ENCODE measurements around the gene NCAM1. TPM values are rescaled to one million over a fixed set of nuclear protein-coding genes. Genes with fewer than 3 reads are reported as not detected.

NCAM1 gene
- total RNA-seq, 1 experiment from 2014 or later = 0.22 TPM

GRCh38 chr11:113314389-113315301 is 353.4 kb downstream of the NCAM1 start, which contains the start of gene TTC12 (continued):
- TF ChIP-seq SIN3A (IDR thresholded peaks at IDR 0.05; ENCODE audit: low read depth) = peak; percentile 61
- TF ChIP-seq, protein P1, sequence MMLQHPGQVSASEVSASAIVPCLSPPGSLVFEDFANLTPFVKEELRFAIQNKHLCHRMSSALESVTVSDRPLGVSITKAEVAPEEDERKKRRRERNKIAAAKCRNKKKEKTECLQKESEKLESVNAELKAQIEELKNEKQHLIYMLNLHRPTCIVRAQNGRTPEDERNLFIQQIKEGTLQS (IDR thresholded peaks at IDR 0.05) = no peak
- no peak for TF ChIP-seq CBX3 (IDR thresholded peaks at IDR 0.05; ENCODE audit: low read depth)
- peak; percentile 43 for TF ChIP-seq TCF7L2 (IDR thresholded peaks at IDR 0.05; ENCODE audit: borderline replicate concordance, extremely low read depth, insufficient read depth, insufficient read length)

- ATAC-seq (no peak), DNase-seq (ENCODE audit: low read depth, low spot score) (no peak)
- Histone ChIP-seq H3K9ac (ENCODE audit: low read length) (no peak overlapping the region; the same call in 1 of the 2 replicates), H3K36me3 (ENCODE audit: control insufficient read depth in 1 of 2, insufficient read depth in 2 of 2, low read length in 2 of 2) (no peaks in the 10 kb centered on the region), H3K9me2 (ENCODE audit: insufficient read depth) (no peaks in the 10 kb centered on the region), H3K9me3 (ENCODE audit: control insufficient read depth in 1 of 2, insufficient read depth in 1 of 2, low read depth in 1 of 2, low read length in 2 of 2) (no peaks in the 10 kb centered on the region), H3K4me2 (ENCODE audit: low read length) (peak overlapping the region; percentile 89), H3K27ac (ENCODE audit: low read depth, low read length) (no peak overlapping the region), H3K27me3 (ENCODE audit: insufficient read depth, low read length) (no peaks in the 10 kb centered on the region), H3K79me2 (ENCODE audit: insufficient read depth, low read length) (no peaks in the 10 kb centered on the region), H3K4me1 (ENCODE audit: control insufficient read depth in 1 of 2, insufficient read depth in 2 of 2, low read length in 2 of 2) (peaks cover 8 to 15% of the 10 kb centered on the region in 2 experiments; a peak in 3 of 4 replicates), H2AFZ (ENCODE audit: low read depth, low read length, poor library complexity, severe bottlenecking) (no peak overlapping the region), H3K4me3 (replicated peaks in 1 of 2; ENCODE audit: low read depth in 1 of 2, low read length in 2 of 2) (peak overlapping the region in 1 of 2 experiments; percentile 82; a peak in 1 of 4 replicates), H4K20me1 (ENCODE audit: insufficient read depth) (no peaks in the 10 kb centered on the region)
- POLR2A ChIA-PET = no interaction called here
- TF ChIP-seq, protein P2, sequence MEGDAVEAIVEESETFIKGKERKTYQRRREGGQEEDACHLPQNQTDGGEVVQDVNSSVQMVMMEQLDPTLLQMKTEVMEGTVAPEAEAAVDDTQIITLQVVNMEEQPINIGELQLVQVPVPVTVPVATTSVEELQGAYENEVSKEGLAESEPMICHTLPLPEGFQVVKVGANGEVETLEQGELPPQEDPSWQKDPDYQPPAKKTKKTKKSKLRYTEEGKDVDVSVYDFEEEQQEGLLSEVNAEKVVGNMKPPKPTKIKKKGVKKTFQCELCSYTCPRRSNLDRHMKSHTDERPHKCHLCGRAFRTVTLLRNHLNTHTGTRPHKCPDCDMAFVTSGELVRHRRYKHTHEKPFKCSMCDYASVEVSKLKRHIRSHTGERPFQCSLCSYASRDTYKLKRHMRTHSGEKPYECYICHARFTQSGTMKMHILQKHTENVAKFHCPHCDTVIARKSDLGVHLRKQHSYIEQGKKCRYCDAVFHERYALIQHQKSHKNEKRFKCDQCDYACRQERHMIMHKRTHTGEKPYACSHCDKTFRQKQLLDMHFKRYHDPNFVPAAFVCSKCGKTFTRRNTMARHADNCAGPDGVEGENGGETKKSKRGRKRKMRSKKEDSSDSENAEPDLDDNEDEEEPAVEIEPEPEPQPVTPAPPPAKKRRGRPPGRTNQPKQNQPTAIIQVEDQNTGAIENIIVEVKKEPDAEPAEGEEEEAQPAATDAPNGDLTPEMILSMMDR (IDR thresholded peaks at IDR 0.05 in 2 of 3, conservative IDR thresholded peaks at IDR 0.05 in 1 of 3; ENCODE audit: borderline replicate concordance in 1 of 3, insufficient read depth in 1 of 3, low read depth in 2 of 3, low read length in 2 of 3) = no peak
- TF ChIP-seq CBX3 (IDR thresholded peaks at IDR 0.05; ENCODE audit: low read depth) (no peak), JUND (IDR thresholded peaks at IDR 0.05) (no peak), EZH2phosphoT487 (IDR thresholded peaks at IDR 0.05; ENCODE audit: borderline replicate concordance) (no peak), YY1 (IDR thresholded peaks at IDR 0.05; ENCODE audit: extremely low read depth, insufficient replicate concordance, low read depth, low read length) (no peak), ZFX (IDR thresholded peaks at IDR 0.05) (no peak), EGR1 (IDR thresholded peaks at IDR 0.05; ENCODE audit: low read depth) (no peak), EZH2 (IDR thresholded peaks at IDR 0.05) (no peak), SIN3A (IDR thresholded peaks at IDR 0.05; ENCODE audit: low read depth) (no peak), ELF1 (IDR thresholded peaks at IDR 0.05; ENCODE audit: borderline replicate concordance, low read depth) (no peak), SRF (IDR thresholded peaks at IDR 0.05; ENCODE audit: low read depth) (no peak), POLR2A (IDR thresholded peaks at IDR 0.05; ENCODE audit: borderline replicate concordance, extremely low read depth, insufficient read depth, insufficient read length) (no peak), ZNF274 (IDR thresholded peaks at IDR 0.05; ENCODE audit: low read depth, low read length) (no peak), TCF7L2 (IDR thresholded peaks at IDR 0.05; ENCODE audit: borderline replicate concordance, extremely low read depth, insufficient read depth, insufficient read length) (no peak), MAX (IDR thresholded peaks at IDR 0.05) (no peak)
- TF ChIP-seq, protein P3, sequence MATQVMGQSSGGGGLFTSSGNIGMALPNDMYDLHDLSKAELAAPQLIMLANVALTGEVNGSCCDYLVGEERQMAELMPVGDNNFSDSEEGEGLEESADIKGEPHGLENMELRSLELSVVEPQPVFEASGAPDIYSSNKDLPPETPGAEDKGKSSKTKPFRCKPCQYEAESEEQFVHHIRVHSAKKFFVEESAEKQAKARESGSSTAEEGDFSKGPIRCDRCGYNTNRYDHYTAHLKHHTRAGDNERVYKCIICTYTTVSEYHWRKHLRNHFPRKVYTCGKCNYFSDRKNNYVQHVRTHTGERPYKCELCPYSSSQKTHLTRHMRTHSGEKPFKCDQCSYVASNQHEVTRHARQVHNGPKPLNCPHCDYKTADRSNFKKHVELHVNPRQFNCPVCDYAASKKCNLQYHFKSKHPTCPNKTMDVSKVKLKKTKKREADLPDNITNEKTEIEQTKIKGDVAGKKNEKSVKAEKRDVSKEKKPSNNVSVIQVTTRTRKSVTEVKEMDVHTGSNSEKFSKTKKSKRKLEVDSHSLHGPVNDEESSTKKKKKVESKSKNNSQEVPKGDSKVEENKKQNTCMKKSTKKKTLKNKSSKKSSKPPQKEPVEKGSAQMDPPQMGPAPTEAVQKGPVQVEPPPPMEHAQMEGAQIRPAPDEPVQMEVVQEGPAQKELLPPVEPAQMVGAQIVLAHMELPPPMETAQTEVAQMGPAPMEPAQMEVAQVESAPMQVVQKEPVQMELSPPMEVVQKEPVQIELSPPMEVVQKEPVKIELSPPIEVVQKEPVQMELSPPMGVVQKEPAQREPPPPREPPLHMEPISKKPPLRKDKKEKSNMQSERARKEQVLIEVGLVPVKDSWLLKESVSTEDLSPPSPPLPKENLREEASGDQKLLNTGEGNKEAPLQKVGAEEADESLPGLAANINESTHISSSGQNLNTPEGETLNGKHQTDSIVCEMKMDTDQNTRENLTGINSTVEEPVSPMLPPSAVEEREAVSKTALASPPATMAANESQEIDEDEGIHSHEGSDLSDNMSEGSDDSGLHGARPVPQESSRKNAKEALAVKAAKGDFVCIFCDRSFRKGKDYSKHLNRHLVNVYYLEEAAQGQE (IDR thresholded peaks at IDR 0.05; ENCODE audit: low read depth) = no peak
- intact Hi-C loops (cut with micrococcal nuclease) = loop anchor here (10.0 kb wide), 1 partner anchor 559 kb away; the partner anchor contains the start of gene USP28
- BruUV-seq (replicated peaks) = no TSS peak
- CTCF ChIA-PET = no interaction called here
- RAD21 ChIA-PET (ENCODE audit: low non-redundant PET in 1 of 2, low total read pairs in 2 of 2, uncharacterized antibody in 2 of 2, unreplicated experiment in 2 of 2) = no interaction called here
Observed at GRCh38 chr11:113315811-113316210, 354.6 kb downstream of the NCAM1 start.
